ENCODE data around the gene EID2.

DNA sequence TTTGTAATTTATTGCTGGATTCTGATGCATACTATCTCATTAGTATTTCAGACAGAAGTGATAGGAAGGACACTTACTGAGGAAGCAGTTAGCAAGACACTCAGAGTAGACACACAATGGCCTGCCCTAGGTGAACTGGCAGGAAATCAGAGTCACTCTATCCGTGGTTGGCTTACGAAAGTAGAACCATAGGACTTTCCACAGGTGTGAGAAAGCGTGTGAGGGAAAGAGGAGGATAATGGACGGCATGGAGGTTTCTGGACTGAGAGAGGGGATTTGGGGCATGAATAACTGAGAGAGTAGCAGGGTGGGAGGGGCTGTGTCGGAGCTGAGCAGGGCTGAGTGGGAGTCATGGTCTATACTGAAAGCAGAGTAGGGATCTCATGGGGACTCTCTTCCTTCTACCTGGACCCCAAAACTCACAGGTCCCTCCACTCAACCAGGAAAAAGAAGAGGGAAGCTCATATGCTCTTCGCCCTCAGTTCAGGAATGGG lies 18.7 kb upstream of the EID2 start:
- TF ChIP-seq, protein P1, sequence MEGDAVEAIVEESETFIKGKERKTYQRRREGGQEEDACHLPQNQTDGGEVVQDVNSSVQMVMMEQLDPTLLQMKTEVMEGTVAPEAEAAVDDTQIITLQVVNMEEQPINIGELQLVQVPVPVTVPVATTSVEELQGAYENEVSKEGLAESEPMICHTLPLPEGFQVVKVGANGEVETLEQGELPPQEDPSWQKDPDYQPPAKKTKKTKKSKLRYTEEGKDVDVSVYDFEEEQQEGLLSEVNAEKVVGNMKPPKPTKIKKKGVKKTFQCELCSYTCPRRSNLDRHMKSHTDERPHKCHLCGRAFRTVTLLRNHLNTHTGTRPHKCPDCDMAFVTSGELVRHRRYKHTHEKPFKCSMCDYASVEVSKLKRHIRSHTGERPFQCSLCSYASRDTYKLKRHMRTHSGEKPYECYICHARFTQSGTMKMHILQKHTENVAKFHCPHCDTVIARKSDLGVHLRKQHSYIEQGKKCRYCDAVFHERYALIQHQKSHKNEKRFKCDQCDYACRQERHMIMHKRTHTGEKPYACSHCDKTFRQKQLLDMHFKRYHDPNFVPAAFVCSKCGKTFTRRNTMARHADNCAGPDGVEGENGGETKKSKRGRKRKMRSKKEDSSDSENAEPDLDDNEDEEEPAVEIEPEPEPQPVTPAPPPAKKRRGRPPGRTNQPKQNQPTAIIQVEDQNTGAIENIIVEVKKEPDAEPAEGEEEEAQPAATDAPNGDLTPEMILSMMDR (IDR thresholded peaks at IDR 0.05; ENCODE audit: insufficient read depth, low read length, poor library complexity, severe bottlenecking): no peak
- TF ChIP-seq EZH2phosphoT487 (conservative IDR thresholded peaks at IDR 0.05; ENCODE audit: low read length): no peak
